Tibial artery (tissue), 4 donors: ENCODE results near the gene HEPH.

ENCODE experiments used
- DNase-seq, 2 donors: peaks; one replicate each; pipeline ENCODE4 v3.0.0-alpha.2; 2019
- H3K27ac ChIP-seq, 2 donors: fragments of 200-600 bp; sonication (generic) in 1 of 2; 1 replicate in 1 of 2; 2 replicates in 1 of 2; pipeline ENCODE4 v1.5.1; 2018 to 2019; ENCODE audit warnings: mild to moderate bottlenecking in 1 of 2
- H3K27me3 ChIP-seq, 2 donors: fragments of 200-600 bp; sonication (generic) in 1 of 2; one replicate each; pipeline versions ENCODE4 v1.5.1 to v1.6.0; 2016 to 2019
- H3K36me3 ChIP-seq, 3 donors: fragments of 200-600 bp; sonication (generic) in 2 of 3; one replicate each; pipeline ENCODE4 v1.5.1; 2016 to 2019; ENCODE audit warnings: mild to moderate bottlenecking in 2 of 3
- H3K4me1 ChIP-seq, 4 donors: fragments of 200-600 bp; sonication (generic) in 2 of 4; 1 replicate in 3 of 4; 2 replicates in 1 of 4; pipeline ENCODE4 v1.5.1; 2016 to 2019
- H3K4me3 ChIP-seq, 2 donors: fragments of 200-600 bp; sonication (generic) in 1 of 2; 1 replicate in 1 of 2; 2 replicates in 1 of 2; pipeline ENCODE4 v1.5.1; 2018 to 2019; ENCODE audit warnings: mild to moderate bottlenecking in 2 of 2
- H3K9me3 ChIP-seq, 3 donors: fragments of 200-600 bp; sonication (generic) in 1 of 3; one replicate each; pipeline ENCODE4 v1.5.1; 2016 to 2019
- intact Hi-C: fragments of 100-400 bp; cut with DNase I; formaldehyde crosslinking; loops from one replicate; pipeline ENCODE4 v1.15.0; 2023; ENCODE audit warnings: low total_unique reads
- TF ChIP-seq, protein P1 (sequence below), 2 experiments: fragments of 200-600 bp in 1 of 2; fragments of 450-650 bp in 1 of 2; IDR thresholded peaks; one replicate each; pipeline ENCODE4 v1.5.1; 2017 to 2019; ENCODE audit warnings: antibody characterized with exemption in 2 of 2, mild to moderate bottlenecking in 1 of 2, moderate library complexity in 1 of 2

HEPH gene

DNA sequence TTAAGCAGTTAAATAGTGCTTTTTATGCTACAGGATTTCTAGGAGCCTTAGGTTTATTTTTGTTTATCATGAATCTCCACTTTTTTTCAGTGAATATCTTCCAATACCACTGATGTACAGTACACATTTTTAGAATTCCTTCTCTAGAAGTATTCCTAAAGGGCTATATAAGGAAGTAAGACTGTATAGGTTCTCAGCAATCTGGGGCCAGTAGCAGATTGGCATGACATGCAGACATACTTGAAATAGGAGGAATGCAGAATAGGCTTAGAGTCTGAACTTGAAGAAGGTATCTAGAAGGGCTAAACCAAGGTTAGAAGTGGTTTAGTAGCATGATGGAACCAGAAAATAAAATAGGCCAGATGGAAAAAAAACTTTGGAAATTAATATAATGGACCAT lies 29.8 kb downstream of the HEPH start:
- Histone ChIP-seq H3K36me3 (peaks cover 0 to 6% (median 4%) of the 10 kb centered on the region in 3 donors), H3K4me1 (no peaks in the 10 kb centered on the region), H3K4me3 (no peak overlapping the region), H3K9me3 (no peaks in the 10 kb centered on the region), H3K27ac (no peak overlapping the region), H3K27me3 (no peaks in the 10 kb centered on the region)
- TF ChIP-seq, protein P1, sequence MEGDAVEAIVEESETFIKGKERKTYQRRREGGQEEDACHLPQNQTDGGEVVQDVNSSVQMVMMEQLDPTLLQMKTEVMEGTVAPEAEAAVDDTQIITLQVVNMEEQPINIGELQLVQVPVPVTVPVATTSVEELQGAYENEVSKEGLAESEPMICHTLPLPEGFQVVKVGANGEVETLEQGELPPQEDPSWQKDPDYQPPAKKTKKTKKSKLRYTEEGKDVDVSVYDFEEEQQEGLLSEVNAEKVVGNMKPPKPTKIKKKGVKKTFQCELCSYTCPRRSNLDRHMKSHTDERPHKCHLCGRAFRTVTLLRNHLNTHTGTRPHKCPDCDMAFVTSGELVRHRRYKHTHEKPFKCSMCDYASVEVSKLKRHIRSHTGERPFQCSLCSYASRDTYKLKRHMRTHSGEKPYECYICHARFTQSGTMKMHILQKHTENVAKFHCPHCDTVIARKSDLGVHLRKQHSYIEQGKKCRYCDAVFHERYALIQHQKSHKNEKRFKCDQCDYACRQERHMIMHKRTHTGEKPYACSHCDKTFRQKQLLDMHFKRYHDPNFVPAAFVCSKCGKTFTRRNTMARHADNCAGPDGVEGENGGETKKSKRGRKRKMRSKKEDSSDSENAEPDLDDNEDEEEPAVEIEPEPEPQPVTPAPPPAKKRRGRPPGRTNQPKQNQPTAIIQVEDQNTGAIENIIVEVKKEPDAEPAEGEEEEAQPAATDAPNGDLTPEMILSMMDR (IDR thresholded peaks at IDR 0.05), result no peak
- intact Hi-C loops, result no loop called here
- DNase-seq, result no peak

DNA sequence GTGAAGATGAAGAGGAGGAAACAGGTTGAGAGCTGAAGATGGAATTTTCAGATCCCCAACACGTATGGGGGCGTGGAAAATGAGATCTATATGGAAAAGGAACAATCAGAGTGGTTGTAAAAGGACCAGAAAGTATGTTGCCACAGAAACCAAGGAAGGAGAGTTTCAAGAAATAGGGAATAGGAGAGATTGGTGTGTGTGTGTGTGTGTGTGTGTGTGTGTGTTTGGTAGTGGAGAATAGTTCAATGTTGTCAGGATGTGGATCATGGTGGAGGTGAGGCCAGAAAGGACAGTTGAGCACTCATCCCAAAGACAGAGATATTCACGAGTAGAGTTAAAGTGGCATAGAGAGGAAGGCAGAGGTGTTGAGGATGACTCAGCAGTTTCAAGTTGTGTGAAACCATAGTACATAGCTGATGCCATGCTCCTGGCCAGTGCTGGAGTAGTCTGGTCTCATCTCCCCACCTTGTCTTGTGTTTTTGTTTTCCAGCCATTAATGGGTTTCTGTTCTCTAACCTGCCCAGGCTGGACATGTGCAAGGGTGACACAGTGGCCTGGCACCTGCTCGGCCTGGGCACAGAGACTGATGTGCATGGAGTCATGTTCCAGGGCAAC lies 36.1 kb downstream of the HEPH start:
- Histone ChIP-seq H3K9me3 (no peaks in the 10 kb centered on the region), H3K4me1 (no peaks in the 10 kb centered on the region), H3K4me3 (no peak overlapping the region), H3K27ac (no peak overlapping the region), H3K36me3 (peaks cover 0 to 4% (median 0%) of the 10 kb centered on the region in 3 donors), H3K27me3 (no peaks in the 10 kb centered on the region)
- no peak for DNase-seq
- TF ChIP-seq, protein P1 (IDR thresholded peaks at IDR 0.05), result no peak
- intact Hi-C loops, result no loop called here

DNA sequence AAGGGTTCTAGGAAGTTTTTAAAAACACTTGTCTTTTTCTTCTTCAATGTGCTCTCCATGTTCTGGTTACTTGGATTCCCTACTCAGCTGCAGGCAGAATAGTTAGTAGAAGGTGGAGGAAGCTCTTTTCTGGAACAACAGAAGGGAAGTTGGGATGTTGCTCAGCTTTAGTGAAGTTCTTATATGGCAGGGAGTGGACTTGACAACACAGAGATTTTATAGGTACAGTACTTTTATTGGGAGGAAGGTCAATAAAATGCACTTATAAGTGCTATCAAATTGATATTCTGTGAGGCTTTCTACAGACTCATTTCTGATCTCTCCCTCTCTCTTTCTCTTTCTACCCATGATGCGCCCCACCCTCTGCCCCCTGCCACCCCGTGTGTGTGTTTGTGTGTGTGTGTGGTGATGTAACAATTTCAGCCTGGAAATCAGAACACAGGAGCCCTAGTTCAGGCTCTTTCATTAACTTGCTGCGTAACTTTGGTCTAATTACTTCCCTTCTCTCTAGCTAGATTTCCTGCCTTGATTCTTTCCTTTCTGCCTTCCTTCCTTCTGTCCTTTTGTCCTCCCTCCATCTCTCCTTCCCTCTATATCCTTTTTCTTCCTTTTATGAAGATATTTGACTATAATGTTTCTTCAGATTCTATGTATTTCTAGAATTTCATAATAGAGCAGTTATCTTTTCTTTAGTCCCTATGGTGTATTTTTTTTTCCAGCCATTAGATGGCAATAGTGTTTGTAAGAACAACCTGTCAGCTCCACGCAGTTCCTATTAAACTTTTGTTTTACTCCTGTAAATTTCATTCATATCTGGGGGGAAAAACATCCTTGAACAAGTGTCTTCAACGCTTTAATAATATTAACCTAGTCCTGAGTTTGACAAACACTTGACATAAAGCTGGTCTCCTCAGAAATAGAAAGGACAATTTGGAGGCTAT lies 37.1 kb downstream of the HEPH start:
- Histone ChIP-seq H3K4me3 (no peak overlapping the region), H3K4me1 (no peaks in the 10 kb centered on the region)
- intact Hi-C loops, result no loop called here

DNA sequence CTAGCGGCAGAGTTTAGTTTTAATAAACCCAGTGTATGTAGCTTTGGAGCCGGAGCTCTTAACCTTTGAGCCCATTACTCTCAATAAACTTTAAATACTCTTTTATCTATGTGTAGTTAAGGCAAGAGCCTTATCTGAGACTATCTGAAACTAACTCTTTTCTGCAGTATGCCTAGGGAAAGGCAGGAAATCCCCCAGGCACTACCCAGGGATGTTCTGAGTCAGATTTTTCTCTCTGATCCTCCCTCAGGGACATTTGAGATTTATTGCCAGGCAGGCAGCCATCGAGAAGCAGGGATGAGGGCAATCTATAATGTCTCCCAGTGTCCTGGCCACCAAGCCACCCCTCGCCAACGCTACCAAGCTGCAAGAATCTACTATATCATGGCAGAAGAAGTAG lies 39.1 kb downstream of the HEPH start:
- Histone ChIP-seq H3K4me3 (no peak overlapping the region), H3K27me3 (no peaks in the 10 kb centered on the region), H3K36me3 (peaks cover 0 to 2% (median 0%) of the 10 kb centered on the region in 3 donors), H3K4me1 (no peaks in the 10 kb centered on the region), H3K9me3 (no peaks in the 10 kb centered on the region), H3K27ac (no peak overlapping the region)
- intact Hi-C loops, result no loop called here
- no peak for DNase-seq
- TF ChIP-seq, protein P1 (IDR thresholded peaks at IDR 0.05), result no peak

More for the DNA sequence above, 37.1 kb downstream of the HEPH start:
- Histone ChIP-seq H3K27ac (no peak overlapping the region), H3K9me3 (no peaks in the 10 kb centered on the region), H3K36me3 (peaks cover 0 to 4% (median 0%) of the 10 kb centered on the region in 3 donors), H3K27me3 (no peaks in the 10 kb centered on the region)
- TF ChIP-seq, protein P1 (IDR thresholded peaks at IDR 0.05), result peak in 1 of 2 experiments; percentile 14
- DNase-seq, result no peak

DNA sequence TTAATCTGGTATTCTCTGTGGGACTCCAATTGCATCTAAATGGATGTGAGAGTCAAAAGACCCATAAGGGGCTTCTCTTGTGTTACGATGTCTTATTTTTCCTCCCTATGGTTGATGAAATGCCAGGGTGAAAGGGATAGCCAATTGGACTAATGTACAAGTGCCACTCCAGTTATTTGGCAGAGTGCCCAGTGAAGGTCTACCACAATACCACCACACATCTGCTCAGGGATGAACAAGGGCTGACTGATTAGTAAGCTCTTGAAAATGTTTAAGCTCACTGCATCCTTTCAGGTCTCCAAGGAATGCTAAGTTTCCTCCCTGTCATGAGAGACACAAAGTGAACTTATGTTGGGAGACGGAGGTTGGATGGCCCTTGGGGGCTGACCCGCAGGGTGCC lies 57.8 kb downstream of the HEPH start:
- Histone ChIP-seq H3K4me3 (no peak overlapping the region), H3K36me3 (no peaks in the 10 kb centered on the region), H3K27me3 (no peaks in the 10 kb centered on the region), H3K4me1 (no peaks in the 10 kb centered on the region), H3K9me3 (no peaks in the 10 kb centered on the region), H3K27ac (no peak overlapping the region)
- intact Hi-C loops, result no loop called here
- DNase-seq, result no peak
- TF ChIP-seq, protein P1 (IDR thresholded peaks at IDR 0.05), result no peak
